ENCODE results near the gene DNAH10. TPM values are rescaled to one million over a fixed set of nuclear protein-coding genes. Genes with fewer than 3 reads are reported as not detected.

DNAH10 gene
- total RNA-seq, 2 experiments from 2014 or later = 0.11 to 0.19 TPM

- TF ChIP-seq CTCF (conservative IDR thresholded peaks at IDR 0.05; ENCODE audit: low read length) (no peak), EZH2phosphoT487 (IDR thresholded peaks at IDR 0.05; ENCODE audit: borderline replicate concordance, low read depth, low read length) (no peak)
- POLR2A ChIA-PET = no interaction called here
- Histone ChIP-seq H3K4me2 (ENCODE audit: low read length) (no peak overlapping the region), H3K9me3 (ENCODE audit: low read length) (no peaks in the 10 kb centered on the region), H3K27ac (ENCODE audit: low read depth, low read length, poor library complexity, severe bottlenecking) (no peak overlapping the region), H2AFZ (ENCODE audit: low read length) (no peak overlapping the region), H3K36me3 (ENCODE audit: insufficient read depth, low read length) (no peaks in the 10 kb centered on the region), H3K9me2 (ENCODE audit: insufficient read depth, low read length) (no peaks in the 10 kb centered on the region), H4K20me1 (ENCODE audit: insufficient read depth, low read length) (no peaks in the 10 kb centered on the region), H3K4me3 (ENCODE audit: low read depth, low read length, poor library complexity, severe bottlenecking) (no peak overlapping the region), H3K4me1 (ENCODE audit: insufficient read depth, low read length, poor library complexity, severe bottlenecking) (peaks cover 4% of the 10 kb centered on the region), H3K79me2 (ENCODE audit: insufficient read depth, low read depth, low read length) (no peaks in the 10 kb centered on the region)
- no TSS peak for BruUV-seq (replicated peaks)
- CTCF ChIA-PET (ENCODE audit: unreplicated experiment) = no interaction called here
- DNase-seq (ENCODE audit: low spot score) = no peak
- intact Hi-C loops (cut with micrococcal nuclease; ENCODE audit: unreplicated experiment) = no loop called here
These were observed 77.7 kb downstream of the DNAH10 start for GRCh38 chr12:123839826-123840225.

- POLR2A ChIA-PET = no interaction called here
- CTCF ChIA-PET (ENCODE audit: unreplicated experiment) = no interaction called here
These were observed 78.8 kb downstream of the DNAH10 start for GRCh38 chr12:123840765-123841425.

More at GRCh38 chr12:123840765-123841425, 78.8 kb downstream of the DNAH10 start:
- Histone ChIP-seq H4K20me1 (ENCODE audit: insufficient read depth, low read length) (no peaks in the 10 kb centered on the region), H3K79me2 (ENCODE audit: insufficient read depth, low read depth, low read length) (no peaks in the 10 kb centered on the region), H3K36me3 (ENCODE audit: insufficient read depth, low read length) (no peaks in the 10 kb centered on the region), H3K4me1 (ENCODE audit: insufficient read depth, low read length, poor library complexity, severe bottlenecking) (peaks cover 4% of the 10 kb centered on the region), H2AFZ (ENCODE audit: low read length) (no peak overlapping the region), H3K9me3 (ENCODE audit: low read length) (no peaks in the 10 kb centered on the region), H3K4me2 (ENCODE audit: low read length) (no peak overlapping the region), H3K27ac (ENCODE audit: low read depth, low read length, poor library complexity, severe bottlenecking) (no peak overlapping the region), H3K9me2 (ENCODE audit: insufficient read depth, low read length) (no peaks in the 10 kb centered on the region), H3K4me3 (ENCODE audit: low read depth, low read length, poor library complexity, severe bottlenecking) (no peak overlapping the region)
- no peak for TF ChIP-seq EZH2phosphoT487 (IDR thresholded peaks at IDR 0.05; ENCODE audit: borderline replicate concordance, low read depth, low read length)
- TF ChIP-seq CTCF (conservative IDR thresholded peaks at IDR 0.05; ENCODE audit: low read length) = no peak
- intact Hi-C loops (cut with micrococcal nuclease; ENCODE audit: unreplicated experiment) = no loop called here
- BruUV-seq (replicated peaks) = no TSS peak
- DNase-seq (ENCODE audit: low spot score) = no peak
